Measurements from ENCODE around the gene SQSTM1. TPM values are rescaled to one million over a fixed set of nuclear protein-coding genes. Genes with fewer than 3 reads are reported as not detected.

Gene SQSTM1
- total and polyA plus RNA-seq, 2 of the 8 experiments (the other 6 are each of a cell fraction or from before 2014, with no cell fraction given): 78.6 to 110 TPM

DNA sequence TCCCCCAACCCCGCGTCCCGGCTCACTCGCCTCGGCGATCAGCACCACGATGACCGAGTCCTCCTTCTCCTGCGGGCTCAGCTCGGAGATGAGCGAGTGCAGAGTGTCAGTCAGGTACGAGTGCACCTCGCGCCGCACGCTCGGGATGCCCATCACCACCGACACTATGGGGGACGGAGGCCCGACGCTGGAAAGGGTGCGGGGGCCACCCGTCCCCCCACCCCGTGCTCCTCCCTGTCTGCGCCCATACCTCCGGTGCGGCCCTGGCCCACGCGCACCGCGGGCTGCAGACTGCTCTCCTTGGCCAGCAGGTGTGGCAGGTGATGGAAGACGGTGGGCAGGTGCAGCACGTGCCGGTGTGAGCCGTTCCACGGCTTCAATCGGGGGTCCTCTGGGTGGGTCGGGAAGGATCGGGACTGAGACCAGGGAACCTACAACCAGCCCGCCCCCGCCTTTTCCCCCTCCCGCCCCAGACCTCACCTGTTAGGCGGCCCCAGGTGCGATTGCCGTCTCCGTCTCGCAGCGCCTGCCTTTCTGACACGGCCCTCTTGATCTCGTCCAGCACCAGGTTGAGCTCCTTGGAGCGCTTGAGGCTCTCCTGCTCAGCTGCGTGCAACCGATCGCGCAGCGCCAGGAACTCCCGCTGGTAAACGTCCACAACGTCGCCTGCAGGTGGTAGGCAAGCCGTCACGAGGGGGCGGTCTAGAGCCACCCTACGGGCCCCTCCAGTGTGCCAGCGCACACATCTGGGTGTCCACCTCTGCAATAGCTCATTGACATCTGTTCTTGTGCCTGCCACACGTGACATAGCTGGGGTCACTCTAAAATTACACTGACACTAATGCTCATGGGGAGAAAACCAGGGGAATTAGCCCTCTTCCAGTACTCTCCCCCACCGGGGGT, 19.1 kb upstream of the SQSTM1 start (continued):
- TF ChIP-seq SP4 (IDR thresholded peaks at IDR 0.05; ENCODE audit: low read length) (no peak), NRF1 (IDR thresholded peaks at IDR 0.05; ENCODE audit: low read depth, low read length) (no peak), POLR2AphosphoS5 (IDR thresholded peaks at IDR 0.05; ENCODE audit: low read depth, low read length) (no peak), TBP (IDR thresholded peaks at IDR 0.05; ENCODE audit: low read depth, low read length) (no peak), ASH2L (IDR thresholded peaks at IDR 0.05; ENCODE audit: low read length) (no peak), RFX5 (IDR thresholded peaks at IDR 0.05; ENCODE audit: borderline replicate concordance, low read depth, low read length) (no peak), KDM4A (IDR thresholded peaks at IDR 0.05; ENCODE audit: low read depth, low read length, severe bottlenecking) (no peak), JUND (IDR thresholded peaks at IDR 0.05; ENCODE audit: low read length) (no peak), HDAC6 (IDR thresholded peaks at IDR 0.05; ENCODE audit: low read depth, low read length) (no peak), KDM5A (IDR thresholded peaks at IDR 0.05; ENCODE audit: low read length) (no peak), POLR2A (IDR thresholded peaks at IDR 0.05; ENCODE audit: control extremely low read depth in 1 of 2, low read depth in 2 of 2, low read length in 2 of 2) (no peak), SIX5 (IDR thresholded peaks at IDR 0.05; ENCODE audit: low read depth, low read length) (no peak), CBX5 (IDR thresholded peaks at IDR 0.05; ENCODE audit: low read depth, low read length) (no peak), ZNF274 (IDR thresholded peaks at IDR 0.05; ENCODE audit: borderline replicate concordance, extremely low read depth, low read length) (no peak), FOSL1 (IDR thresholded peaks at IDR 0.05; ENCODE audit: insufficient read depth, low read depth, low read length) (no peak), GABPA (IDR thresholded peaks at IDR 0.05; ENCODE audit: borderline replicate concordance, insufficient read depth, low read length) (peak; percentile 65; the same call in 1 of the 2 replicates), TAF1 (IDR thresholded peaks at IDR 0.05; ENCODE audit: low read depth, low read length) (no peak), BCL11A (IDR thresholded peaks at IDR 0.05; ENCODE audit: low read depth in 2 of 2, low read length in 2 of 2) (no peak)
- TF ChIP-seq, protein P1, sequence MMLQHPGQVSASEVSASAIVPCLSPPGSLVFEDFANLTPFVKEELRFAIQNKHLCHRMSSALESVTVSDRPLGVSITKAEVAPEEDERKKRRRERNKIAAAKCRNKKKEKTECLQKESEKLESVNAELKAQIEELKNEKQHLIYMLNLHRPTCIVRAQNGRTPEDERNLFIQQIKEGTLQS (IDR thresholded peaks at IDR 0.05; ENCODE audit: insufficient read depth, low read depth, low read length): no peak
- TF ChIP-seq, protein P2, sequence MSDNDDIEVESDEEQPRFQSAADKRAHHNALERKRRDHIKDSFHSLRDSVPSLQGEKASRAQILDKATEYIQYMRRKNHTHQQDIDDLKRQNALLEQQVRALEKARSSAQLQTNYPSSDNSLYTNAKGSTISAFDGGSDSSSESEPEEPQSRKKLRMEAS (IDR thresholded peaks at IDR 0.05): peak; percentile 48; the same call in 1 of the 2 replicates

Data from H1 (cell line).